Medulla oblongata (tissue), 1 donor: ENCODE results near the gene PLEKHF1.

Source experiments
- DNase-seq: peaks from one replicate; pipeline ENCODE4 v3.0.0-alpha.2; 2015; ENCODE audit errors: extremely low spot score

The PLEKHF1 gene

DNA sequence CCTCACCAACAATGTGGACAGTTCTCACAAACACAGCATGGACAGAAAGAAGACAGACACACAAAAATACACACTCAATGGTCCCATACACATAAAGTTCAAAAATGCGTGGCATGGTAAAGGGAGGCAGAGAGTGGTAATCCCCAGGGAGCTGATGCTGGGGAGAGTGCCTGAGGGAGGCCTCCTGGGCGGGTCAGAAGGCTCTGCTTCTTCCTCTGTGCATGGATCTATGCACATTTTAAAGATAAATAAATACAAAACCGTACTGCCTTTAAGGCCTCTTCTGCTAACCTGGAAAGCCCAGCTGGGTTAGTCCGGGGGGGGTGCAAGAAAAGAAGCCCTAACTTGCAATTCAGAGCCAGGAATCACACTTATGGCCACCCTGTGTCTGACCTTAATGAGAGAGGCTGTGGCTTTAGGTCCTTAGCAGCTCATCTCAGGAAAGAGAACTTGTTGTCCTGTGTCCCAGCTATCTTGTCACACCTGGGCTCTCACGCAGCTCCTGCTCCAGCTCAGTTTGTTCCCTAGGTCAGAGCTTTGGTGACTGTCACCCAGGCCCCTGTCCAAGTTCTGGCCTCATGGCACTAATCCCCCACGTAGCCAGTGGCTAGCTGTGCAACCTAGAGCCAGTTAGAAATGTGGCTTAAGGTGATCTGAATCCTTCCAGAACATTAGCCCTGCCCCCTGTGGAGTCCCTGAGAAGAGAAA is 30.7 kb upstream of the PLEKHF1 start:
- no peak for DNase-seq

DNA sequence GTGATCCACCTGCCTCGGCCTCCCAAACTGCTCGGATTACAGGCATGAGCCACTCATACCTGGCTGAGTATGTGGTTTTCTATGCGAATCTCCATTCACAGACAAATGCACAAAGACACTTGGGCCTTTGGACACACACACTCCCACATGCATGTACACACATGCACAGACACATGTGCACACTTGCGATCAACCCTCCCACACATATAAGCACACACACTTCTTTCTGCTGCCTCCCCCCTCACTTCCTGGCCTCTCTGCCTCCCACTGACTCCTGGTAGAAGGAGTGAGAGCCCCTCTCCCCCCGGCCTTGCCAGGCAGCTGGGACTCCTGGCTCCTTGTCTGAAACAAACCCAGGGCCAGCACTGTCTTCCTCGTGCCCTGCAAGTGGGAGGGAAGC is 29.3 kb upstream of the PLEKHF1 start:
- DNase-seq: no peak

DNA sequence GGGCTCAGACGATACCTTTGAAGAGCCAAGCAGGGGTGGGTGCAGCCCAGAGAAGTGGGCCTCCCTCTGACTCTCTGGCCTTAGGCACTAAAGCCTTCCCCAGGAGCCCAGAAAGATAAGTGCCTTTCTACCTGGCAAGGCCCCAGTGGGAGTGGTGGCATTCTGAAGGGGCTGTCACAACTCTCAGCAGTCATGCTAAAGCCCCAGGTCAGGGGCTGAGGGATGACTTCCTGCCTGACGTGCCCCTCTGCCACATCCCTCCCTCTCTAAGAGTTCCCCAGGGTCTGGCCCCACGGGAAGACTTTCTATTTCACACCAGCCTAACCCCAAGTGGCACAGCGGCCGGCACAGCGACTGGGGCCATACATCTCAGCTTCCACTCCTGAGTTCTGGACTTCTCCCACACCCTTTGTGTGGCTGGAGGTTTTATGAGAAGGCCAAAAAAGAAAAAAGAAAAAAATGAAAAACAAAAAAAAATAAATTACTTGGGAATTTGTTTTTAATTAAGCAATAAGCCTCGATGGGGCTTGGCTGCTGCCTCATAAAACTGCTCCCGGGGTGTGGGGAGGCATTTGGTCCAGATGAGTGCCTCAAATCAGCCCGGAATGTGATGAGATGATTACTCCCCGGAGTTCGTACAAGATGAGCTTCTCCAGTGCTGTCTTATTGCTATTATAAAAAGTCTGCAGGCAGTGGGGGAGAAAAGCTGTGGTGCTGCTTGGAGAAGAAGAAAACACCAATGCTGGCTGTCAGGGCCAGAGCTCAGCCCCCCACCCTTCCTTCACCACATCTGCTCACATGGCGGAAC is 28.5 kb upstream of the PLEKHF1 start:
- no peak for DNase-seq

DNA sequence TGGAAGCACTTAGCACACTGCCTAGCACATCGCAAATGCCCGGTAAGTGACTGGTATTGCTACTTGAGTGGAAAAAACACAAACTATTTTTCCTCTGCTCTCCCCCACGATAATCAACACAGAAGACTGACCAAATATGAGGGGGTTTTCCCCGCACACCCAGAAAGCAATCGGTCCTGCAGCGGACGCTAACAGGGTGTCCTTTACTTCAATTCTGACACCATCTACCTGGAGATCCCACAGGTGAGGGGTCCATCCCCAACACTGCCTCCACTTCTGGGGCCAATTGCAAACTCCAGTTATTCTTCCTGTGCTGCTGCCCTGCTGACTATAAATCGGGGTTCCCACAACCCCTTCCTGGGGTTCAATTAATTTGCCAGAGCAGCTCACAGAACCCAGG is 26.2 kb upstream of the PLEKHF1 start:
- no peak for DNase-seq

DNA sequence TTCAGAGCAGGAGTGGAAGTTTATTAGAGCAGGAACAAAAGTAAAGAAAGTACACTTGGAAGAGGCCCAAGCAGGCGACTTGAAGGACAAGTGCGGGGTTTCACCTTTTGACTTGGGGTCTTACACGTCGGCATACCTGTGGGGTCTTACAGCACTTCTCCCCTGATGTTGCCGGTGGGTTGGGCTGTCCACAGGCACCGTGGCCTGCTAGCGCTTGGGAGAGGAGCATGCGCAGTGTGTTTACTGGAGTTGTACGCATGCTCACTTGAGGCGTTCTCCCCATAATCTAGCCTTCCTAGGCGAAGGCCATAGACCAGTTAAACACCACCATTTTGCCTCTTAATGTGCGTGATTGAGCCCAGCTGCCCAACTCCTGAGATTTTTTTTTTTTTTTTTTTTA is 25.0 kb upstream of the PLEKHF1 start:
- no peak for DNase-seq

DNA sequence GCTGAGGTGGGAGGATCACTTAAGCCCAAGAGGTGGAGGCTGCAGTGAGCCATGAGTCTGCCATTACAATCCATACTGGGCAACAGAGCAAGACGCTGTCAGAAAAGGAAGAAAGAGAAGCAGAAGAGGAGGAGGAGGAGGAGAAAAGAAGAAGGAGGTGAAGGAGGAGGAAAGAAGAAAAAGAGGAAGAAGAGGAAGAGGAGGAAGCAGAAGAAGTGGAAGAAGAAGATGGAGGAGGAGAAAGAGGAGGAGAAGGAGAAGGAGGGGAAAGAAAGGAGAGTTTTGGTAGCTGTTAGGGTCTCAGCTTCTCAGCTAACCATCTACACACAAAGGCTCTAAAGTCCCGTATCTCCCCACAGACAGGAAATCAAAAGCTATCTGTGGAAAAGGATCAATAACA is 23.7 kb upstream of the PLEKHF1 start:
- no peak for DNase-seq

DNA sequence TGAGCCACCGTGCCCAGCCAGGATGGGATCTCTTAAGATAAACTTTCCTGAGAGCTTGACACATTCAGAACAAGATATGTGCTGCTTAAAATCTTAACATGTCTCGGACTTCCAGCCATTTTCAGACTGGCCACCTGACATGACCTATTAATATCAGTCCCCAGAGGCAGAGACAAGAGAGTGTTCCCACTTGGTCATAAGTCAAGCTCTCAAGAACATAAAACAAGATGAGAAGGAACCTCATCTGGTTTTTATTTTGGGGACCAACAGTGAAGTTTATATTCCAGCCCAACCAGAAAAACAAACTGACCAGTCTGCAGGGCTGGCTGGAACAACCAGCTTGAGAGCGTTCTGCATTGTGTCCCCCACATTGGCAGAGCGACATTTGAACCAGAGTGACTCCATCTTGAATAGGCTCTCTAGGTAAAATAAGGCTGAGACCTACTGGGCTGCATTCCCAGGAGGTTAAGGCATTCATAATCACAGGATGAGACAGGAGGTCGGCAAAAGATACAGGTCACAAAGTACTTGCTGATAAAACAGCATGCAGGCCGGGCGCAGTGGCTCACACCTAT is 21.8 kb upstream of the PLEKHF1 start:
- DNase-seq: no peak

DNA sequence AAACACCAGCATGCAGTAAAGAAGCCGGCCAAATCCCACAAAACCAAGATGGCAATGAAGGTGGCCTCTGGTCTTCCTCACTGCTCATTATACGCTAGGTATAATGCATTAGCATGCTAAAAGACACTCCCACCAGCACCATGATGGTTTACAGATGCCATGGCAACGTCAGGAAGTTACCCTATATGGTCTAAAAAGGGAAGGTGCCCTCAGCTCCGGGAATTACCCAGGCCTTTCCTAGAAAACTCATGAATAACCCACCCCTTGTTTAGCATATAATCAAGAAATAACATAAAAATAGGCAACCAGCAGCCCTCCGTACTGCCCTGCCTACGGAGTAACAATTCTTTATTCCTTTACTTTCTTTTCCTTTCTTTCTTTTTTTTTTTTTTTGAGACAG is 21.1 kb upstream of the PLEKHF1 start:
- DNase-seq: no peak

DNA sequence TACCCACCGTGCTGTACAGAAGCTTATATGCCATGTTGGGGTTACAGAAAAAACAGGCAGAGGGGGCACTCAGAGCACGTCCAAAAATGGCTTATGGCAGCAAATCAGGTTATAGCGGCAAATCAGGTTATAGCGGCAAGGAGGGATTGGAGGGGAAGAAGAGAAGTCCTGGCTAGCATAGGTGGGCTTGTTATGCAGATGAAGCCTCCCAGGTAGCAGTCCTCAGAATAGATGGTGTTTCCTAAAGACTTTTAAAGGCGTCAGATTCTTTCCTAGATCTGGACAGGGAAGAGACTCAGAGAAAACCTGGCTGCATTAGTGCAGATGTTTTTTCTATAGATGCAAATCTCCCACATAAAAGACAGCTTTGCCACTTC is 19.8 kb upstream of the PLEKHF1 start:
- no peak for DNase-seq

DNA sequence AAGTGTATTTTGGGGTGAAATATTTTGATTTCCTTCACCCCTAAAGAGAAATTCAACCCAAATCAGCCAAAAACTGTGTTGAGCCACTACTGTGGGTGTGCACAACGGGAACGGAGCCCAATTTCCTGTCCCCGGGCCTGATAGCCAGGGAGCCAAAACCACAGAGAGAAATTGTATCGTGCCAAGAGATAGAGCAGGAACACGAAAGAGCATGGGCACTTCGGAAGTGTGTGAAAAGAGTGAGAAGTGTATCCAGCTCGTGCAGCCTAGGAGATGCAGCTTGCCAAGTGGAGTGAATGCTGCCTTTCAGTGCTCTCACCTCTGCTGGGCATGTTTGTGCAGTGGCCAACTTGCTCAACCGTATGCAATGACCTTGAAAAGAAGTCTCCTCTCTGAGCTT is 19.4 kb upstream of the PLEKHF1 start:
- DNase-seq: peak; percentile 27

DNA sequence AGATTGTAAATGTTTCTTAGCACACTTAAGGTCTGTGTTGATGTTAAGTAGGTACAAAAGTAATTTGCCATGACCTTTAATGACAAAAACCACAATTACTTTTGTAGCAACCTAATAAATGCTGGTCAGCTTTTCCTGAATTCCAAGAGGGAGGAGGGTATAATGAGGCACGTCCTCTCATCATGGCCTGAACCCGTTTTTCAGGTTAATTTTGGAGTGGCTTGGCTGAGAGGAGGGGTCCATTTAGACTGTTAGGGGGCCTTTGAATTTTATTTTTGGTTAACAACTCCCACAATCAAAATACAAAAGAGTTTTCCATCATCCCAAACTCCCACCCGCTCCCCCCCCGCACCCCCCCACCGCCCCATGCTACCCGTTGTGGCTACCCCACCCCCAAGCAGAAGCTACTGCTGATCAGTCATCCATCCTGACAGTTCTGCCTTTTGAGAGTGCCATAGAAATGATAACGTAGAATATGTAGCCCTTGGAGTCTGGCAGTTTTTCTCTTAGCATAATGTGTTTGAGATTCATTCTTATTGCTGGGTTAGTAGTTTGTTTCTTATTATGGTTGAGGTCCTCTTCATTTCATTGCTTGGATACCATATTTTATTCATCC is 14.4 kb upstream of the PLEKHF1 start:
- no peak for DNase-seq

DNA sequence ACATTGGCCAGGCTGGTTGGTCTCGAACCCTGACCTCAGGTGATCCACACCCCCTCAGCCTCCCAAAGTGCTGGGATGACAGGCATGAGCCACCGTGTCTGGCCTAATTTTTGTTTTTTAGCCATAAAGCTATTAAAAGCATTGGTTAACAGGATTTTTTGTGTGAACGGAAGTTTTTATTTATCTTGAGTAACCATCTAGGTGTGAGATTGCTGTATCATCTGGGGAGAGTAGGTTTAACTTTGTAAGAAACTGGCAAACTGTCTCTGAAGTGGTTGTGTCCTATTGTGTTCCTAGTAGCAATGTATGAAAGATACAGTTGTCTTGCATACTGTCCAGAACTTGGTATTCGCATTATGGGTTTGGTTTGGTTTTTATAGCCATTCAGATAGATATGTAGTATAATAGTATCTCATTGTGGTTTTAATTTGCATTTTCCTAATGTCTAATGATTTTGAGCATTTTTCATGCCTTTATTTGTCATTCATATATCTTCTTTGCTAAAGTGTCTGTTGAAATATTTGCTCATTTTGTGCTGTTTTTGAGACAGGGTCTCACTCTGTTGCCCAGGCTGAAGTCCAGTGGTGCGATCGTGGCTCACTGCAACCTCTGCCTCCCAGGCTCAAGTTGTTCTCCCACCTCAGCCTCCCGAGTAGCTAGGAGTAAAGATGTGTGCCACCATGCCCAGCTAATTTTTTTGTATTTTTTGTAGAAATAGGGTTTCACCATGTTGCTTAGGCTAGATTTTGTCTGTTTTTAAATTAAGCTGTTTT is 13.5 kb upstream of the PLEKHF1 start:
- no peak for DNase-seq

DNA sequence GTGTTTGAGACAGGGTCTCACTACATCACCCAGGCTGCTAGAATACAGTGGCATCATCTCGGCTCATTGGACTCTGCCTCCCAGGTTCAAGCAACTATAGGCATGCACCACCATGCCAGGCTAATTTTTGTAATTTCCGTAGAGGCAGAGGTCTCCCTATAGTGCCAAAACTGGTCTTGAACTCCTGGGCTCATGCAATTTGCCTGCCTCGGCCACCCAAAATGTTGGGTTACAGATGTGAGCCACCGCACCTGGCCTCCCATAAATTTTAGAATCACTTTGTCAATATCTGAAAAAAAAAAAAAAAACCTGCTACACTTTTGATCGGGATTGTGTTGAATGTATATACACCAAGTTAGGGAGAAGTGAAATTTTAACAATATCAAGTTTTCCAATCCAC is 11.9 kb upstream of the PLEKHF1 start:
- DNase-seq: no peak

DNA sequence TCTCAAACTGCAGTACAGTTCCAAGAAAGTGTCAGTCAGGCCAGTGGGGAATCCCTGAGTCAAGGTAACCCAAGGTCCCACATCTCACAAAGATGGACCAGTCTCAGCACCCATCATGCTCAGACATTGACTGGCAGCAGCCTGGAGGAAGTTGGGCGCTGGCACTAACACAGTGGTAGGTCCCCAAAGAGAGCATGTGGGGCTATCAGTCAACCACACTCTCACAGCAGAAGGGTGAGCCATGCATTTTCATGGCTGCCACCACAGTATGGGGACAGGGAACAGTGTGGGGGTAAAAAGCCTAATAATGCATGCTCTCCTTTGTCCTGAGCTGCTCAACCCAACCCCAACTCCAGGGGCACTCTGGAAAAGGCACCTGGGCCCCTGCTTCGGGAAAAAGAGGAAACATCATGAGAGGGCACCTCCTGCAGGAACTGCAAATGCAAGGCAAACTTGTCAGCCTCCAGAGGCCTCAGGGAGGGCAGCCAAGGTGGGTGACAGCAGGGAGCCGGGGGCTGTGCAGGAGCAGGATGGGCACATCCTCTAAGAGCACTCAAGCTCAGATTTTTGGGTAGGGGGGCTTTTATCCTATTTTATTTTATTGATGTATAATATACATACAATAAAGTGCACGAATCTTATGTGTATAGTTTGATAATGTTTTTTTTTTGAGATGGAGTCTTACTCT is 9.5 kb upstream of the PLEKHF1 start:
- no peak for DNase-seq

DNA sequence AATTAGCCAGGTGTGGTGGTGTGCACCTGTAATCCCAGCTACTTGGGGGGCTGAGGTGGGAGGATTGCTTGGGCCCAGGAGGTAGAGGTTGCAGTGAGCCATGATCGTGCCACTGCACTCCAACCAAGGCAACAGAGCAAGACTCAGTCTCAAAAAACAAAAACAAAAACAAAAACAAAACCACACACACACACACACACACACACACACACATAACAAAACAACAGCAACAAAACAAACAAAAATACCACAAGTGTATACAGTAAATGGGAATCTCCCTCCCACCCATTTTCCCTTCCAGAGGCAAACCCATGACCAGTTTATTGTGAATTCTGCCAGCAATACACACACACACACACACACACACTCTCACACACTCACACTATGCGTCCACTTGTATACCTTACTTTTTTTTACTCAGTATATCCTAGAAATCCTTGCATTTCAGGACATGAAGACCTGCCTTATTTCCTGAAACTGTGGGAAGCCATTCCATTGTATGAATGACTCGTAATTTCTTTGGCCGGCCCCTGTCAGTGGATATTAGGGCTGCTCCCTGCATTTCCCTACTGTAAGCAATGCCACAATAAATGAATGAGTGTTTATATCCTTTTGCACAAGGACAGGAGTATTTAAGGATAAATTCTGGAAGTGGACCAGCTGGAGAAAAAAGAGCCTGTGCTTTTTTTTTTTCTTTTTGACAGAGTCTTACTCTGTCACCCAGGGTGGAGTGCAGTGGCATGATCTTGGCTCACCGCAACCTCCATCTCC is 6.9 kb upstream of the PLEKHF1 start:
- DNase-seq: no peak

DNA sequence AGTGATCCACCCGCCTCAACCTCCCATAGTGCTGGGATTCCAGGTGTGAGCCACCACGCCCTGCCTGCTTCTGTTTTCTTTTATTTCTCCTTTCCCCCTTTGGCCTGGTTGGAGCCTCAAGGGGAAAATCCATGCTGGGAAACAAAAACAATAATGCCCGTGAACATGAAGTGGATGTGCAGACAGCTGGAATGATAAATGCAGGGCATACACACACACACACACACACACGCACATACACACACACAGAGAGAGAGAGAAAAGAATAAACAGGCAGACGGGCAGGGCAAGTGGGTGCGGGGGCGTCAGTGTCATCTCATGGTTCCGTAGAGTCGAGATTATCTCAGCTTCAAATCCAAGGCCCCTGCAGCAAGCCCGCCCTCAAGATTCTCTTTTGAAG is 4.4 kb upstream of the PLEKHF1 start:
- no peak for DNase-seq

DNA sequence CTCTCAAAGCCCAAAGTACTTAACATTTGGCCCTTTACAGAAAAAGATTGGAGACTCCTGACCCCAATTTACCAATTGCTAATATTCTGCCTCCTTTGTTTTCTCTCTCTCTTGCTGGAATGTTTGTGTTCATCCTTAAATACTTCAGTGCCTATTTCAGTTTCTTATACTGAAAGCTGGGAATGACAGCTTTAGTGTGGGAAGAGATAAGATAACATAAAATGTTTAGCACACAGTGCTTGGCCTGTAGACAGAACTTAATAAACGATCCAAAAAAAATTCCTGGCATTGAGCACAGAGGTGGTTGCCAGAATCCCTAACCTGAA is 3.0 kb upstream of the PLEKHF1 start:
- DNase-seq: no peak

DNA sequence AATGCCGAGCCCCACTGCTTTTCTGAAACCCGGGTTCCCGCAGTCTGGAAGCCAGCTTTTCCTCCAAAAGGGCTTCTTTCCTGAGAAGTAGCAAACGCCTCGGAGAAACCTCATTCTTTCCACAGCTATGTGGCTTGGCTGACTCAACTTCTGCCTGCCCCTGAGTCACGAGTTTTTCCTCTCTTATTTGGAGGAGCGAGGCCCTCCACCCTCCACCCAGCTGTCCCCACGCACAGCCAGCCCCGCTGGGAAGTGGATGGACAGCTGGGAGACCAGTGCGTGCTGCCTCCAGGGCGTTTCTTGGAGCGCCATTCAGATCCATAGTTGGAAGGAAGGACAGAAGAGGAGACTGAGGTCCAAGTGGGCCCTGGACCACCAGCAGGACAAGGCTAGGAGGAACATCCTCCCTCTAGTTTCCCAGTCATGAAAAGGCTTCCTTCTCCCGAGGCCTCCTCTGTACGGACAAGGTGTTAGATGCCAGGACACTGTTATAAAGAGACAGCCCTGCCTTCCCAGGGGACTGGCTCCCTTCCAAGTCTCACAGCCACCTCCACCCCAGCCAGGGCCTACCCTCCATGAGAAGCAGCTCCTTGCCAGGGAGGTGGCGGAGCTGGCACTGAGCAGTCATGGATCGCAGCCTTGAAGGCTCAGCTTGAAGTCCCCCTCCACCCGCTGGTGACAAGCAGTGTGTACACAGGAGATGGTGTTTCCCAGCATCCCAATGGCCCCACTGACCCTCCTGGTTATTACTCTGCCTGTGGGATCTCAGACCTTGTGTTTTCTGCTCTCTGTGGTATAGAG is 2.5 kb upstream of the PLEKHF1 start:
- no peak for DNase-seq

DNA sequence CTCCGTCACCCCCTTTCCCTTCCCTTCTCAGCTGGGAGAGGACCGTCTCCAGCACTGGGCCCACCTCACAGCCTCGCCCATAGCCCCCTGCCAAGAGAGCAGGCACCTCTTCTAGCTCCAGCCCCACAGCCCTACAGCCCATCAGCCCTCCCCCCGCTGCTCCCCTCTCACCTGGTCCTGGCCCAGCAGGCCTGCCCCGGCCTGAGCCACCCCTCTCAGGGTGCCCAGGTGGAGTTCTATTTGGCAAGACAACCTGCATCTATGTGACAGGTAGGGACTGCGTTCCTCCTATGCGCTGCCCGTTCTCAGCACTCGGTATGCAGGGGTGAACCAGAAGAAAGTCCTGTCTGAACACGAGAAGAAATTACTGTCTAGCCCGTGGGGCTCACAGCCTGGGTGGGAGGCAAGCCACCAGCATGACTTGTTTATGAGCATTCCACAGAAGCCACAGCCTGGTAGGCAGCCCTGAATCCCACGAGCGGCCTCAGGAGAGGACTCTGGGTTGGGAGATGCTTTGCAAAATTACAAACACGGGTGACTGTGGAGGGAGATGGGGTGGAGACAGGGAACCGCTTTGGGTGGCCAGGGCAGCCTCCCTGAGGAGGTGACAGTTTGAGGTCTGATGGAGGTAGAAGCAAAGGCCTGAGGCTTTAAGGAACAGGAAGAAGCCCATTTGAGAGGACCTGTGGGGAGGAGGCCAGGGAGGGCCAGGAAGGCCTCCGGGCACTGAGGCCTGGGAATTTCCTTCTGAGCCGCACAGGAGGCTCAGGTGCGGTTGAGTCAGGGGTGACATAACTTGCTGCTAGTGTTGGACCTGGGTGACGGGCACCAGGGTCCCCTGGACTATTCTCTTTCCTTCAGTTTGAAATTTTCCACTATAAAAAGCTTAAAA is 1.2 kb upstream of the PLEKHF1 start:
- DNase-seq: no peak
